GM19099 (cell line): ENCODE data around the gene PIR.

Experiments used
- POLR2A ChIP-seq: IDR thresholded peaks from 3 replicates; pipeline ENCODE4 v1.6.1; 2011; ENCODE audit warnings: low read depth; ENCODE audit not compliant: insufficient read length; ENCODE audit errors: extremely low read depth

The PIR gene

DNA sequence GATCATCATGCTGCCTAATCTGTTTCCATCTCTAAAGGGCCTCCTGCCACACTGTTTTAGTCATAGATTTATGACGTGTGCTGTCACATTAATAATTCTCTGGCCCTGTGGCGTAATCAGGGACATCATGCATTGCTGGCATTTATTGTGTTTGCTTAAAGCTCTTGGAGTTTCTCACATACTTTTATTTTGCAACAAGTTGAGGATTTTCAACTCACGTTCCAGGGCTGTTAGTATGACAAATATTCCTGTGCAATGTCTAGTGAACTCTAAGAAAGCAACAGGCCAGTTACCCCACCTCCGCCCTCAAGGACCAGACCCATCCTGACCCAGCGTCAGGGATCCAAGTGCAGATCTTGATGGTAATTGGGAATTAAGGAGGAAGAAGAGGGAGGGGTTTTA, 150.1 kb downstream of the PIR start:
- no peak for TF ChIP-seq POLR2A

DNA sequence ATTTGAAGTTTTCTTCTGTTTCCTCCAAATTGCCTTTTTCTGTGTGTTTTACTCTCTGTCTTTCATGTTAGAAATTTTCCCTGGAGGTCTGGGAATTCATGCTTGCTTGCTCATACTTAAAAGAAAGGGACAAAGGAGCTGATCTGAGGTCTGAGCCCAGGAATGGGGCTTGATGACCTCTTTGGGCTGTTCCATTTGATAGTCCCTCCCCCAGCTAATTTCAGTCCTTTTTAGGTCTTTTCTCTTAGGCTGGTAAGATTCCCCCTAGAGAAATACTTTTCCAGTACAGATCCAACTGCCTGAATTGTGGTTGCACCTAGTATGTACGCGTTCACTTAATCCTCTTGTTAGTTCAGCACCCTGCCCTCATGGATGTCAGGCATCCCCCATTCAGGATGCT, 152.3 kb downstream of the PIR start:
- TF ChIP-seq POLR2A: no peak

DNA sequence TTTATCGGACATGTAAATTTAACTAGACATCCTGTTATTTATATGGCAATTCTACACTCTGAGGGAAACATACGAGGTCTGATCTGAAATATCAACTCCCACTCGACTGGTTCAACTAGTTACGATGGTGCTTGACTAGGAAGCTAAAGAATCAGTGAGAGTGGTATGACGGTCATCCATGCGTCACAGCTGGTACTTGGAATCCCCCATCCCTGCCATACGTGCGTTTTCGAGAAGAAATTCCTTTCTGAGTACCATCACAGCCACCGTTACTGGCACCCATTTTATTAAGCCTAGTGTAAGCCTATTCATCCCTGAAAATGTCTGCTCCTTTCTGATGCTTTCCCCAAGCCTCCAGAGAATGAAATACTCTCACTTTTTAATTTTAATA, 157.1 kb downstream of the PIR start:
- no peak for TF ChIP-seq POLR2A

DNA sequence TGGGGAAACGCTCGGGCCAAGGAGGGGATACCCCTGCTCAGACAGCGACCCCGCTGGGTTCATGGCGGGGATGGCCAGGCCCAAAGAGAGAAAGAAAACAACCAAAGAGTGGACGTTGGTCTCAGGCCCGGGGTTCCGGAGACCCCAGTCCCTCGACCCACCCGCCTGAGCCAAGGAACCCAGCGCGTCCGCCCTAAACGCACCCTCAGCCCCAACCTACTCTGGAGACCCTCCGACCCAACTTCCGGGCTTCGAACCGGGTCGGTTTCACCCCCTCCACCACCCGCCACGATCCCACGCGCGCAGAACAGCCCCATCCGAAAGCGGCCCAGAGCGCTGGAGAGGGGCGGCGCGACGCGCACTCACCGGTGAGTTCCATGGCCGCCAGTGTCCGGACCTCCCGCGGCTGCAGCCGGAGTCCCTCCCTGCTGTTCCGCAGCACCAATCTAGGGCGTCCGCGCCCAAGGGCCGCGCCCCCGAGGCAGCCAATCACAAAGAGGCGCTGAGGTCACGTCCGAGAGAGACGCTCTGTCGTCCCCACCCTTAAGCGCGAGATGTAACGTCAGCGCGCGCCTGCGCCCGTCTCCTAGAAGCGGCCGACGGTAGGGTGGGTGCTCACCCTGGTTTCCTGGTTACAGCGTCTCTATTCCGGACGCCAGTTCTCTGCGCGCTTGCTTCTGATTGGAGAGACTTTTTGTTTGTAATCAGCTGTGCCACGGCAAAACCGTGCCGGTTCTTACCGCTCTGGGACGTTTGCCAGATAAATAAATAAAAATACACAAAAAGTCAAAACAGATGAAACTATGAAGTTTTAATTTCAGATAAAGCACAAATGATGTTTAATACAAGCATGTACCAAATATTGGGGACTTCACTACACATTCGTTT, 157.8 kb downstream of the PIR start, which contains the start of gene PIGA:
Gene PIGA (minus strand): TSS at position 389 of the 888 bp plus-strand sequence. CDS start 3,593 bp downstream, outside the sequence.
- peak; percentile 72 for TF ChIP-seq POLR2A
